ENCODE data around the gene WWOX.

DNA sequence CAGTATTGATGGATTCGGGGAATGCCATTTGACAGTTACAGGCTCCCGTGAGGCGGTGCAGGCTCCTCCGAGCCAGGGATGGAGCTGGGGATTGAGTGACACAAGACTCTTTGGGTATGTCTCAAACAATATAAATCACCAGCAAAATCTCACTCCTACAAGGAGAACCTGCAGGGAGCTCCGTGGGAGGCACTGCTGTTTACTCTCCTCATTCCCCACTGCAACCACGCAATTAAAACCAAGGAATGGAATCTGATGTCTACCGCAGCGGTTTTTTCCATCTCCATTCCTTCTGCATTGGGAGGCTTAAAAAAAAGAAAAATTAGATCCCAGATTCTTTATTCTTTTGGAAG, 157.9 kb downstream of the WWOX start:
- TF ChIP-seq CTCF (conservative IDR thresholded peaks at IDR 0.05; ENCODE audit: low read depth, low read length), result no peak
- TF ChIP-seq POLR2A (IDR thresholded peaks at IDR 0.05; ENCODE audit: low read depth, low read length), result no peak
- no peak for TF ChIP-seq RAD21 (IDR thresholded peaks at IDR 0.05; ENCODE audit: low read length)
- TF ChIP-seq CHD1 (IDR thresholded peaks at IDR 0.05; ENCODE audit: low read depth, low read length), result no peak
- no peak for TF ChIP-seq USF2 (IDR thresholded peaks at IDR 0.05; ENCODE audit: low read depth, low read length)
- TF ChIP-seq FOS (IDR thresholded peaks at IDR 0.05; ENCODE audit: low read depth, low read length), result no peak
- TF ChIP-seq ELK1 (IDR thresholded peaks at IDR 0.05; ENCODE audit: borderline replicate concordance, low read depth, low read length), result no peak
- TF ChIP-seq MXI1 (IDR thresholded peaks at IDR 0.05; ENCODE audit: borderline replicate concordance, low read depth, low read length), result no peak
- TF ChIP-seq RCOR1 (IDR thresholded peaks at IDR 0.05; ENCODE audit: insufficient replicate concordance, low read length), result no peak
- TF ChIP-seq CEBPB (IDR thresholded peaks at IDR 0.05; ENCODE audit: low read depth, low read length), result no peak
- TF ChIP-seq MAFK (IDR thresholded peaks at IDR 0.05; ENCODE audit: low read depth, low read length), result no peak
- TF ChIP-seq BHLHE40 (IDR thresholded peaks at IDR 0.05; ENCODE audit: low read depth, low read length), result no peak
